Measurements from ENCODE around the gene PPP1R15B.

The PPP1R15B gene

GRCh38 chr1:204411451-204412204 is at the start of gene PPP1R15B:
Gene PPP1R15B, minus strand, starts transcription at chr1:204411817. Its CDS starts 406 bp downstream, at chr1:204411411.
- peaks cover 41% of the 10 kb centered on the region for H3K36me3 ChIP-seq (ENCODE audit: insufficient read depth, insufficient read length, low read length)
- H3K27me3 ChIP-seq (ENCODE audit: insufficient read depth, insufficient read length) = no peaks in the 10 kb centered on the region
- peak within 1 kb of the TSS; percentile 100 for H3K9ac ChIP-seq (ENCODE audit: insufficient read length, low read depth)
- H3K4me3 ChIP-seq (ENCODE audit: insufficient read length, low read depth) = peak within 1 kb of the TSS; percentile 98
- no peaks in the 10 kb centered on the region for H3K9me3 ChIP-seq (ENCODE audit: insufficient read depth, low read length)
- peak; percentile 99 for DNase-seq (ENCODE audit: low read depth, low spot score)
- no peaks in the 10 kb centered on the region for H3K4me1 ChIP-seq (ENCODE audit: insufficient read depth, insufficient read length)
- TF ChIP-seq YY1 (IDR thresholded peaks at IDR 0.05; ENCODE audit: insufficient read depth, insufficient read length) = peak; percentile 82
- no peak for TF ChIP-seq ZNF274 (IDR thresholded peaks at IDR 0.05; ENCODE audit: low read depth, low read length)

- no peaks in the 10 kb centered on the region for H3K27me3 ChIP-seq (ENCODE audit: insufficient read depth, insufficient read length)
- no peaks in the 10 kb centered on the region for H3K9me3 ChIP-seq (ENCODE audit: insufficient read depth, low read length)
- no peak overlapping the region for H3K4me3 ChIP-seq (ENCODE audit: insufficient read length, low read depth)
- H3K36me3 ChIP-seq (ENCODE audit: insufficient read depth, insufficient read length, low read length) = peaks cover 57% of the 10 kb centered on the region
- peaks cover 19% of the 10 kb centered on the region for H3K4me1 ChIP-seq (ENCODE audit: insufficient read depth, insufficient read length)
- H3K9ac ChIP-seq (ENCODE audit: insufficient read length, low read depth) = no peak overlapping the region
- TF ChIP-seq SUZ12 (IDR thresholded peaks at IDR 0.05; ENCODE audit: extremely low read depth, insufficient read depth, insufficient read length) = no peak
- TF ChIP-seq YY1 (IDR thresholded peaks at IDR 0.05; ENCODE audit: insufficient read depth, insufficient read length) = no peak
- TF ChIP-seq ZNF274 (IDR thresholded peaks at IDR 0.05; ENCODE audit: low read depth, low read length) = no peak
- DNase-seq (ENCODE audit: low read depth, low spot score) = no peak
These were observed 48.7 kb upstream of the PPP1R15B start for GRCh38 chr1:204460346-204460745.

- H3K4me3 ChIP-seq (ENCODE audit: insufficient read length, low read depth) = no peak overlapping the region
- no peak overlapping the region for H3K9ac ChIP-seq (ENCODE audit: insufficient read length, low read depth)
- peaks cover 57% of the 10 kb centered on the region for H3K36me3 ChIP-seq (ENCODE audit: insufficient read depth, insufficient read length, low read length)
- no peak for DNase-seq (ENCODE audit: low read depth, low spot score)
- TF ChIP-seq SUZ12 (IDR thresholded peaks at IDR 0.05; ENCODE audit: extremely low read depth, insufficient read depth, insufficient read length) = no peak
- TF ChIP-seq YY1 (IDR thresholded peaks at IDR 0.05; ENCODE audit: insufficient read depth, insufficient read length) = no peak
- TF ChIP-seq ZNF274 (IDR thresholded peaks at IDR 0.05; ENCODE audit: low read depth, low read length) = no peak
- H3K4me1 ChIP-seq (ENCODE audit: insufficient read depth, insufficient read length) = peaks cover 20% of the 10 kb centered on the region
- no peaks in the 10 kb centered on the region for H3K9me3 ChIP-seq (ENCODE audit: insufficient read depth, low read length)
- no peaks in the 10 kb centered on the region for H3K27me3 ChIP-seq (ENCODE audit: insufficient read depth, insufficient read length)
These were observed 48.1 kb upstream of the PPP1R15B start for GRCh38 chr1:204459706-204460105.

- no peak for TF ChIP-seq SUZ12 (IDR thresholded peaks at IDR 0.05; ENCODE audit: extremely low read depth, insufficient read depth, insufficient read length)
- no peak for TF ChIP-seq ZNF274 (IDR thresholded peaks at IDR 0.05; ENCODE audit: low read depth, low read length)
- TF ChIP-seq YY1 (IDR thresholded peaks at IDR 0.05; ENCODE audit: insufficient read depth, insufficient read length) = no peak
- peaks cover 52% of the 10 kb centered on the region for H3K36me3 ChIP-seq (ENCODE audit: insufficient read depth, insufficient read length, low read length)
- no peak for DNase-seq (ENCODE audit: low read depth, low spot score)
- H3K4me3 ChIP-seq (ENCODE audit: insufficient read length, low read depth) = no peak overlapping the region
- H3K9me3 ChIP-seq (ENCODE audit: insufficient read depth, low read length) = no peaks in the 10 kb centered on the region
- peaks cover 21% of the 10 kb centered on the region for H3K4me1 ChIP-seq (ENCODE audit: insufficient read depth, insufficient read length)
- H3K27me3 ChIP-seq (ENCODE audit: insufficient read depth, insufficient read length) = no peaks in the 10 kb centered on the region
- no peak overlapping the region for H3K9ac ChIP-seq (ENCODE audit: insufficient read length, low read depth)
These were observed 46.0 kb upstream of the PPP1R15B start for GRCh38 chr1:204457666-204458065.

- H3K9ac ChIP-seq (ENCODE audit: insufficient read length, low read depth) = no peak overlapping the region
- no peaks in the 10 kb centered on the region for H3K9me3 ChIP-seq (ENCODE audit: insufficient read depth, low read length)
- H3K36me3 ChIP-seq (ENCODE audit: insufficient read depth, insufficient read length, low read length) = peaks cover 45% of the 10 kb centered on the region
- TF ChIP-seq ZNF274 (IDR thresholded peaks at IDR 0.05; ENCODE audit: low read depth, low read length) (no peak), YY1 (IDR thresholded peaks at IDR 0.05; ENCODE audit: insufficient read depth, insufficient read length) (no peak), SUZ12 (IDR thresholded peaks at IDR 0.05; ENCODE audit: extremely low read depth, insufficient read depth, insufficient read length) (no peak)
- peaks cover 21% of the 10 kb centered on the region for H3K4me1 ChIP-seq (ENCODE audit: insufficient read depth, insufficient read length)
- H3K27me3 ChIP-seq (ENCODE audit: insufficient read depth, insufficient read length) = no peaks in the 10 kb centered on the region
- no peak for DNase-seq (ENCODE audit: low read depth, low spot score)
- H3K4me3 ChIP-seq (ENCODE audit: insufficient read length, low read depth) = no peak overlapping the region
These were observed 45.3 kb upstream of the PPP1R15B start for GRCh38 chr1:204456826-204457442.

GRCh38 chr1:204455831-204456145 is 44.2 kb upstream of the PPP1R15B start:
- Histone ChIP-seq H3K36me3 (ENCODE audit: insufficient read depth, insufficient read length, low read length) (peaks cover 36% of the 10 kb centered on the region), H3K4me3 (ENCODE audit: insufficient read length, low read depth) (no peak overlapping the region), H3K27me3 (ENCODE audit: insufficient read depth, insufficient read length) (no peaks in the 10 kb centered on the region), H3K9me3 (ENCODE audit: insufficient read depth, low read length) (no peaks in the 10 kb centered on the region), H3K9ac (ENCODE audit: insufficient read length, low read depth) (peak overlapping the region; percentile 4), H3K4me1 (ENCODE audit: insufficient read depth, insufficient read length) (peaks cover 25% of the 10 kb centered on the region)
- DNase-seq (ENCODE audit: low read depth, low spot score) = no peak
- TF ChIP-seq SUZ12 (IDR thresholded peaks at IDR 0.05; ENCODE audit: extremely low read depth, insufficient read depth, insufficient read length) (no peak), ZNF274 (IDR thresholded peaks at IDR 0.05; ENCODE audit: low read depth, low read length) (no peak)

- Histone ChIP-seq H3K9ac (ENCODE audit: insufficient read length, low read depth) (peak overlapping the region; percentile 12), H3K36me3 (ENCODE audit: insufficient read depth, insufficient read length, low read length) (peaks cover 31% of the 10 kb centered on the region)
These were observed 43.6 kb upstream of the PPP1R15B start for GRCh38 chr1:204455063-204455830.

More at GRCh38 chr1:204455063-204455830, 43.6 kb upstream of the PPP1R15B start:
- TF ChIP-seq SUZ12 (IDR thresholded peaks at IDR 0.05; ENCODE audit: extremely low read depth, insufficient read depth, insufficient read length) (no peak), YY1 (IDR thresholded peaks at IDR 0.05; ENCODE audit: insufficient read depth, insufficient read length) (no peak)
- Histone ChIP-seq H3K27me3 (ENCODE audit: insufficient read depth, insufficient read length) (no peaks in the 10 kb centered on the region), H3K9me3 (ENCODE audit: insufficient read depth, low read length) (no peaks in the 10 kb centered on the region), H3K4me1 (ENCODE audit: insufficient read depth, insufficient read length) (peaks cover 27% of the 10 kb centered on the region), H3K4me3 (ENCODE audit: insufficient read length, low read depth) (no peak overlapping the region)
- DNase-seq (ENCODE audit: low read depth, low spot score) = peak; percentile 92

Data from NT2/D1 (cell line).